SH-SY5Y (cell line): Measurements from ENCODE around the gene FREM1.

Source experiments
- GATA2 ChIP-seq: IDR thresholded peaks from 2 replicates; pipeline ENCODE4 v1.6.1; 2011; ENCODE audit warnings: mild to moderate bottlenecking, low read depth, low read length
- GATA3 ChIP-seq: IDR thresholded peaks from 2 replicates; pipeline ENCODE4 v1.6.1; 2011; ENCODE audit warnings: low read depth, mild to moderate bottlenecking, low read length, moderate library complexity

DNA sequence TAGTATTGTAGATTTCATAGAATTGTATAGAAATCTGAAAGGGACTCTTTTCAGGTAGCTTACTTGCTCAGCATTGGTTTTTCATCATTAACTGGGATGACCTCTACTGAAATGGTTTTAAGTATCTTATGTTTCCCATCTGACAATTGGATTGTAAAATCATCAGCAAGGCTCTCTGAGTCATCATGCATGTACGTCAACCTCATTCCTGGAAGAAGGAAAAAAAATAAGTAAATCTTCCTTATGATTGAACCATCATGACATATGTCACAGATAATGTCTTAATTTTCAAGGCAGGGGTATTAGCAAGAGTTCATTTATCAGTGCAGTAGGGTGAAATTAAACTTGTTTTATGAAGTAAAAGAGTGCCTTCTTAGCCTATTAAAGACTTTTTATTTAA lies 112.8 kb downstream of the FREM1 start:
- TF ChIP-seq GATA2 (no peak), GATA3 (no peak)
